PC-3 (cell line): ENCODE measurements around the gene GPSM3.

ENCODE experiments used
- EZH2phosphoT487 ChIP-seq: fragments of 300-600 bp; sonication (generic); IDR thresholded peaks from 2 replicates; pipeline ENCODE4 v1.6.1; 2018; ENCODE audit warnings: mild to moderate bottlenecking, antibody characterized with exemption, low read length, borderline replicate concordance
- TF ChIP-seq, protein P1 (sequence below): fragments of 300-600 bp; sonication (generic); conservative IDR thresholded peaks from 2 replicates; pipeline ENCODE4 v1.5.1; 2017; ENCODE audit warnings: antibody characterized with exemption, low read depth, mild to moderate bottlenecking, low read length

DNA sequence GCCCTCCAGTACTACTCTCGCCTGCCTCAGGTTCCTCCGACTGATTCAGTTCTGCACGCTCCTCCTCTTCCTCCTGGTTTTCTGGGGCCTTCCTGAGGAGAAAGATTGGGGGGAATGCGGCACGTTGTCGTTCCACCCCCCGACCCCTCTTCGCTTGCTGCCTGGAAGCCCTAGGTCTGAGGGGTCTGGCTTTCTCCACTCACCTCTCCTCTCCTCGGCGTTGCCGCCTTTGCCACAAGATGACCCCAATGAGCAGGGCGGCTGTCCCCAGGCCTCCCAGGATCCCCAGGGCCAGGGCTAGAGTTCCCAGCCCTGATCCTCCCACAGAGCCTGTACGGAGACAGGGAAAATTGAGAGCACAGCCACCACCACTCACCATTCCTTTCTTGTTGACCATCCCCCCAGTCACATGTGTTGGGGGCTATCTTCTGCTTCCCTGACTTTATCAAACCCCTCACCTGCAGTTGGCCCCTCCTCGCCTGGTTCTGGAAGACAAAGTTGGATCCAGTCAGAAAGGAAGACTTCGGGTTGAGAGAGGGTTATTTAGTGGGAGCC is 11.2 kb downstream of the GPSM3 start:
- TF ChIP-seq, protein P1, sequence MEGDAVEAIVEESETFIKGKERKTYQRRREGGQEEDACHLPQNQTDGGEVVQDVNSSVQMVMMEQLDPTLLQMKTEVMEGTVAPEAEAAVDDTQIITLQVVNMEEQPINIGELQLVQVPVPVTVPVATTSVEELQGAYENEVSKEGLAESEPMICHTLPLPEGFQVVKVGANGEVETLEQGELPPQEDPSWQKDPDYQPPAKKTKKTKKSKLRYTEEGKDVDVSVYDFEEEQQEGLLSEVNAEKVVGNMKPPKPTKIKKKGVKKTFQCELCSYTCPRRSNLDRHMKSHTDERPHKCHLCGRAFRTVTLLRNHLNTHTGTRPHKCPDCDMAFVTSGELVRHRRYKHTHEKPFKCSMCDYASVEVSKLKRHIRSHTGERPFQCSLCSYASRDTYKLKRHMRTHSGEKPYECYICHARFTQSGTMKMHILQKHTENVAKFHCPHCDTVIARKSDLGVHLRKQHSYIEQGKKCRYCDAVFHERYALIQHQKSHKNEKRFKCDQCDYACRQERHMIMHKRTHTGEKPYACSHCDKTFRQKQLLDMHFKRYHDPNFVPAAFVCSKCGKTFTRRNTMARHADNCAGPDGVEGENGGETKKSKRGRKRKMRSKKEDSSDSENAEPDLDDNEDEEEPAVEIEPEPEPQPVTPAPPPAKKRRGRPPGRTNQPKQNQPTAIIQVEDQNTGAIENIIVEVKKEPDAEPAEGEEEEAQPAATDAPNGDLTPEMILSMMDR: no peak
- TF ChIP-seq EZH2phosphoT487: no peak
